Superior temporal gyrus (tissue), 1 donor: Measurements from ENCODE around the gene PDE11A.
"Not testable (repeated sequence)": the region's sequence is repeated elsewhere in the genome, so short reads cannot be mapped to it uniquely, and the experiment has no call there.

Experiments used
- DNase-seq: peaks from one replicate; pipeline ENCODE4 v3.0.0-alpha.2; 2016; ENCODE audit errors: extremely low spot score

PDE11A gene

DNA sequence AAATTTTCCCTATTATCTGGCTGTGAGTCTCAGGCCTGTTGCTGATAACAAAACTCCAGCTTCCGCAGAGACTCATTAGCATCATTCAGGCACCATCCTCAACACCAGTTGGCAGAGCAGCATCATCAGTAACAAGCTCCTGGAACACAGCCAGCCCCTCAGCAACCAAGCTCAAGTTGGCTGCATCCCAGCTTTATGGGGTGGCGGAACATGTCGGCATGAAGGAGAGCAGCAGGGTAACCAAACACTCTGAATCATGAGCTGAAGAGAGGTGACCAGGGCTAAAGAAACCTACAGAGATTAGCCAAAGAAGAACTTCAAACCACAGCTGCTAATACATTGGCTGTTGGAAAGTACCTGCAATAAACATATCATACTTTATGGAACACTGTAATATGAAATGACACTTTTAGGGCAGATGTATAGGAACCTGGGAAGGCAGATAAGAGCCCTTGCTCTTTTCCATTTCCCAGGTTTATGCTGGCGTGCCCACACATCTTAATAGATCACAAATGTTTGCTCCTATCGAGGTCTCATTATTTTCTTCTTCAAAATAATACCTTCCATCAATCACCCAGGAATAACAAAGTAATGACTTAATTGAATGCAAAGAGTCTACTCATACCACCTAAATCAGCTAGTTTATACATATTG lies 63.8 kb downstream of the PDE11A start:
- peak; percentile 32 for DNase-seq

DNA sequence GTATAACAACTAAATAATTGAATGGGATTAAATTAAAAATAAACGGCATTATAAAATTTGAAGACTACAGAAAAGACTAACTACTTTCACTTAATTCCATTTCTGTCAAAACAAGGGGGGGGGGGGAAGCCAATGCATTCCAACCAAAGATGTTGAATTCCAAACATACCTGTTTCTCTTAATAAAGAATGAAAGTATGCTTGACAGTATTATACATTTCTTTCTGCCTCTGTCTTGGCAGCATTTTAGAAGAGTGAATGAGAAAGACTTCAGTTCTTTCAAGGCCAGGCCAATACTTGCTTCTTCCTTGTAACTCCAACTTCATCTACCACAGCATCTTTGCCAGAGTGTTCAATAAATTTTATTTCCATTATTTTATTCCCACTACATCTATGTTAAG lies 65.9 kb downstream of the PDE11A start:
- no peak for DNase-seq

DNA sequence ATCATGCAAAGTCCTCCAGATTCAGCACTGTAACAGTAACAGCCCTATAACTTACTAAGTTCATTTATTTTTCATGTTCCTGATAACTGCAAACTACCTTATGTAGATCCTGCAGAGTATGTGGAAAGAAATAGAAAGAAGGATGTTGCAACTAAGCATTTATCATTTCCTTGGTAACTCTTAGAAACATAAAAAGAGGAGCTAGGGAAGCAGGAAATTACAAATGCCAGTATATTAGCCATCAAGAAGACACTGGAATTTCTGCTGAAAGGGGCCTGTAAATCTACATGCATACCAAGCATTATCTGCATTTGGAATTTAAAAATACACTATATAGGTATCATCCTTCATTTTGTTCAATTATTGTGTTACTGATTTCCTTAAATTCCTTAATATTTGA lies 66.8 kb downstream of the PDE11A start:
- DNase-seq, result no peak

DNA sequence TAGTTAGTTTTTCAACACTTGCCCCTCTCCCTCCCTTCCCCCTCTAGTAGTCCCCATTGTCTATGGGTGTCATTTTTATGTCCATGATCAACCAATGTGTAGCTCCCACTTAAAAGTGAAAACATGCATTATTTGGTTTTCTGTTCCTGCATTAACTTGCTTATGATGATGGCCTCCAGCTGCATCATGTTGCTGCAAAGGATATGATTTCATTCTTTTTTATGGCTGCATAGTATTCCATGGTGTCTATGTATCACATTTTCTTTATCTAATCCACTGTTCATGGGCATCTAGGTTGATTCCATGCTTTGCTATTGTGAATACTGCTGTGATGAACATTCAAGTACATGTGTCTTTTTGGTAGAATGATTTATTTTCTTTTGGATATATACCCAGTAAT lies 70.5 kb downstream of the PDE11A start:
- DNase-seq, result no peak

DNA sequence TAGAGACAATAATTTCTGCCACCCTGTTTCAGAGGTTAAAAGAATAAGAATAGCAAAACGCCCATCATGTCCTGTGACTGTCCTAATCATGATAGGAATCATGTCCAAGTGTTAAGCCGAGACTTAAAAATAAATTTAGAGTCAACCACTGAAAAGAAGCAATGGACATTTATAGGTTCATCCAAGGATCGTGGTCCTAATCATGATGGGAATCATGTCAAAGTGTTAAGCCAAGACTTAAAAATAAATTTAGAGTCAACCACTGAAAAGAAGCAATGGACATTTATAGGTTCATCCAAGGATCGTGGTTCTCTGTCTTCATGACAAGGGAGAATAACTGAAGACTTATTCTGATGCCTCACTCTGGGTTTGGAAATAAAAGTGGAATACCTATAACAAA lies 73.6 kb downstream of the PDE11A start:
- no peak for DNase-seq

DNA sequence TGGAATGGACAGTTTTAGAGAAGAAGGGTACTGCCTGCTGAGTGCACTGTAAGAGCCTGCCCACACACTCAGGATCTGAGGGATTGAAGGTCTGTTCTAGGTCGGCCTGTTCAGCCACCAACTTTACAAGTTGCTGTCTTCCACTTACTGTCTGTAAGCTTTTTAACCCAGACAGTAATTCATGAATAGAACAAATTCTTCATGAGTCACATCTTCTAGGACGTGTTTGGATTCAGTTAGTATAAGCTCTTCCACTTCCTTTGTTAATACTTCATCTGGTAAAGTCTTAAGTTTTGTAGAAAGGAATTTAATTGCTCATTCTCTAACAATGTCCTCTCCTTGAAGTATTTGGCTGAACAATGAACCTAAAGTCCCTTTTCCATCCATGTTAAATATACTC lies 74.6 kb downstream of the PDE11A start:
- DNase-seq, result no peak

DNA sequence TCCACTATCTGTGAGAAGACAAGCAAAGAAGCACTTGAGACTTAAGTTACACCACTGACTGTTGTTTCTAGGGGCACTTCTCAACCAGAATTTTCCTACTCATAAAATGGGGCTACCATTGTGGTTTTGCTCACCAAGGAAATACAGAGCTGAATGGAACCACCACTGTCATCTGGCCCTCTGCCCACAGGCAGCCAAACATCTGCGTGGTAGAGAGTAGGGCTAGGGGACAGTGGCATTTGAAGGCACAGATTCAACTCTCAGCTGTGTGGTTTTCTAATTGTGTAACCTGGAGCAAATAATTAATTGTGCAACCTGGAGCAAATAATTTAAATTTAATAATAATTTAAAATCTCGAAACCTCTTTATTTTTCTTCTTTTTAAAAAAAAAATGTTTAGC lies 79.6 kb downstream of the PDE11A start:
- no peak for DNase-seq

DNA sequence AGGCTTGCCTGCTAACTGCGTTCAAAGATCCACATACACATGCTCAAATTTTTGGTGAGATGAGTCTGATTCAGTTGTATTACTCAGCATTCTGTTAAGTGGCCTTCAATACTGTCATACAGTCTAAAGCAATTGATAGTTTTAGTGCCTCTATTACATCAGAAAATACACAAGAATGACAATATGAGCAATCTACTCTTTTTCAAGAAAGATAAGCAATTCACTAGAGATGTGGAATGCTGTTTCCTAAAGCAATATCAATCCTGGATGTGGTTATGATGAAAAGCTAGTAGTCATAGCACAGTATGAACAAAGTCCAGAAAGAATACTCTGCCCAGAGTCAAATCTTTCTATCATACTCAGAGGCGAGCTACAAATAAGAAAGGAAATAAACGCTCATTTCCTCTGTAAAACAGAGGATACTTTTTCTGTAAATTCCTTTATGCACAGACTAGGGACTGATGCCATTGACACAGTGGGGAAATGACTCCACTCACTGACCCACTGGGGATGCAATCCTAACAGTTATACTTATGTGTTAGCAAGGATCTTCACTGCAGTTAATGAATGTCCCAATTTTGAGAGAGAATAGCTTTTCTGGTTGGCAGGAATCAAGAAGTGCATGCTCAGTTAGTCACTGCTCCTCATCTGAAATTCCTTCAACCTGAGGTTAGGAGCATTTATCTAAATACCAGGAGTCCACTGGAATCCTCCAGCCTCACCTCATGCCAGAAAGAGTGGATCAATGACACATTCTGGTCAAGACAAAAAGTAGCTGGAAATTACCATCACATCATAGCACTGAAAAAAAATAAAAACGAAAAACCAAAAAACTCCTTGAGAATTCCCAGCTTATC lies 83.3 kb downstream of the PDE11A start:
- no peak for DNase-seq

DNA sequence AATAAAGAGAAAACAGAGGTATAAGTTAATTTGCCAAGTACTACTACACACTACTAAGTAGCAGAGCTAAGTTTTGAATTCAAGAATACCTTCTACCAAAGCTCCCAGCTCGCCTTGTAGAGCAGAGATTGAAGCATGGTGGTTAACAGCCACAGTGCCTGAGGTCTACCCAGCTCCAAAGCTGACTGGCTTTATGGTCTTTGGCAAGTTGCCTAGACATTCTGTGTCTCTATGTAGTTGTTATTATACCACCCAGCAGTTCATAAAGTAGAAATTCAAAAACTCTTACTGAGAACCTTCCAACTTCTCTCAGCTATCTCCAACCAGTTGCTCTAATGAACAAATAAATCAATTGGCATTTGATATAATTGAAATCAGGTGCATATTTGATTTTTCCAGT lies 87.8 kb downstream of the PDE11A start:
- DNase-seq, result no peak

DNA sequence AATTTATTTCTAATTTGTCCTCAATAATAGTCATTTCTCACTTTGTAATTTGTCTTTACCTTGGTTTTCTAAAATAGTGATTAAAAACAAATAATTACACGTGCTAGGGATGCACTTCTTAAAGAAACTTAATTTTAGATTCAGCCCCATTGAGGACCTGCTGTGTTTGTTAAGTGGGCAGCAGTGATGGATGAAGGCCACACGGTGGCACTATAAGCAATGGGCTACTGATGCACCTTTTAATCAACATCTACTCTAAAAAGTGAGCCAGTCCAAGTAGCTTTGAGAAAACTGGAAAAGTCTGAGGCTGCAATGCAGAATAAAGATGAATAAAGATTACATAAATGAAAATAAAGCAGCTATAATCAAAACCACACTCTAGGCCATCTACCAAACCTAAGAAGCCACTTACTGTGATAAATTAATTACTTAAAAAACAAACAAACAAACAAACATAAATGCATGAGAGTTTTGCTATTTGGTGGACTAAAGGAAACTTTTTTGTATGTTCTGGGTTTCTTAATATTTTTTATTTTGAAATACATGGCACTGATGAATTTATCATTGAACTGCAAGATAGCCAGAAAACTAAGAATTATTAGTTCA lies 89.3 kb downstream of the PDE11A start:
- peak; percentile 48 for DNase-seq

DNA sequence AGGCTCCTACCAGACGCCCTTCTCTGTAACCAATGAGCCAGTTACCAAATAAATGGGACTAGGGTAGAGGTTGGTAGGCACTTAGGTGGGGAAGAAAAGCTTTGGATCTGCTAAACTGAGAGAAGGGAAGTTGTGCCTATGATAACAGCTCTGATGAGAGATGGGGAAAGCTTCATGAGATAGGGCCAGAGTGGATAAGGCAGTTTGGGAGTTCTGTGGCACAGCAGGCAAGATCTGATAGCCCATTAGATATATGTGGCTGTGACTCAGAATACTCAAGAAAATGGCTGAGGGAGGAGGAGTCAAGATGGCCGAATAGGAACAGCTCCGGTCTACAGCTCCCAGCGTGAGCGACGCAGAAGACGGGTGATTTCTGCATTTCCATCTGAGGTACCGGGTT lies 99.8 kb downstream of the PDE11A start:
- no peak for DNase-seq

DNA sequence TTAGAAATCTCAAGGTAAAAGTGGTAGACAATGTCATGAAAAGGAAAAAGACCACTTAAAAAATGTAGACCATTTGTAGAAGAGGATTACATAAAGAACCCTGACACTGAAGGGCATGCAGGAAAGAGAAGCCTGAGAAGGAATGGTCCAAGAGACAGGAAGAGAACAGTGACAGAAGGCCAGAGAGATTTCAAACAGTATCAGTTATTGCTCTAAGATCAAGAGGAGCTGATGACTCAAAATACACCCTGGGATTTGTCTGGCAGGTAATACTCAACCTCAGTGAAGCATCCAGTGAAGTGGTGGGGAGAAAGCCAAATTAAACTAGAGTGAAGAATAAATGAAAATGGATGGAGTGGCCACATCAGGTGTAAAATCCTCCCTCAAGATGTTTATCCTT lies 100.5 kb downstream of the PDE11A start:
- no peak for DNase-seq

DNA sequence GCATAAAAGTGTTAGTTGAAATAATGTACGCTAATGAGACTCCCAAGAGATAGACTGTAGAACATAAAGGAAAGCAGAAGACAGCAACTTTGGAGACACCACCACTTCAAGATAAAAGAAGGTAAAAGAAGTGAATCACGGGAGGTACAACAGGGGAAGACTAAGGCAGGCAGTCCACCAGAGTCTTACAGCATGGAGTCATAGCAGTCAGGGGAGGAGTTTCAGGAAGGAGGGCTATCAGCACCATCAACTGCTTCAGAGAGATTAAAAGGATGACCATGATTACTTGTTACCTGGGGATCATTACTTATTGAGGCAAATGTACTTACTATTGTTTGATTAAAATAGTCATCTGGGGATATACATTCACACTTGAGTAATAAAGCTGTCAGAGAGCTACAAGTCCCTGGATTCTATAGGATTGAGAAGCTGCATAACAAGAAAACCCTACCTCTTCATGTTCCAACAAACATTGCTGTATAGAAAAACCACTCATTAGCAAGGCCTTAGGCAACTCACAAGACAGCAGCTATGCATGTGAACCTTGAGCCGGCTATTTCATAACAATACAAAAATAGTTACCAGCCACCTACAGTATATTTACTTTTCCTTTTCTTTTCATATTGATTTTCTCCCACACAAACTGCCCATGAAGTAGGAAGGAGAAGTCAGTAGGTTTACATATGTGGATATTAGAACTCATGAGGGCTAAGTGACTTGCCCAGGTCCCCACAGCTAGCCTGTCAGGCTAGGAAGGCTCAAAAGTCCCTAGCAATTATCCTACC lies 101.7 kb downstream of the PDE11A start:
- no peak for DNase-seq

DNA sequence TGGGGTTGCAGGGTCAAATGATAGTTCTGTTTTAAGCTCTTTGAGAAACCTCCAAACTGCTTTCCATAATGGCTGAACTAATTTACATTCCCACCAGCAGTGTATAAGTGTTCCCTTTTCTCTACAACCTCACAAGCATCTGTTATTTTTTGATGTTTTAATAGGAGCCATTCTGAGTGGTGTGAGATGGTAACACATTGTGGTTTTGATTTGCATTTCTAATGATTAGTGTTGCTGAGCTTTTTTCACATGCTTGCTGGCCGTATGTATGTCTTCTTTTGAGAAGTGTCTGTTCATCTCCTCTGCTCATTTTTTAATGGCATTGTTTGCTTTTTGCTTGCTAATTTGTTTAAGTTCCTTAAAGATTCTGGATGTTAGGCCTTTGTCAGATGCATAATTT lies 107.7 kb downstream of the PDE11A start:
- DNase-seq, result no peak

DNA sequence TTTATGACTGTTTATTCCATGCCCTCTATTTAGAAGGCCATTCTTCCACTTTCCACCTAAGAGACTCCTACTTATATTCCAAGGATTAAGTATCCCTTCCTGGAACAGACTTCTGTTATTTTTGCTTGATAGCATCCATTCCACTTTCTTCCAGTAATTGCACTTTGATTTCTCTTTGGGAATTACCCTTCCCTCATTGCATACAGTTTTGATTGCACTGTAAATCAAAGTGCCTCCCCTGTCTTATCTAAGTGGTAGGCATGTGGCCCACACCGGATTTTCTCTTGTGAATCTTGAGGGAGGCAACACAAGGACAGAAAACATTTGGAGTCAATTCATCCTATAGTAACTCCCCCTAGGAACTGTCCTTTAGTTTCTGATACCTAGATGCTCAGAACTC lies 120.4 kb downstream of the PDE11A start:
- no peak for DNase-seq

DNA sequence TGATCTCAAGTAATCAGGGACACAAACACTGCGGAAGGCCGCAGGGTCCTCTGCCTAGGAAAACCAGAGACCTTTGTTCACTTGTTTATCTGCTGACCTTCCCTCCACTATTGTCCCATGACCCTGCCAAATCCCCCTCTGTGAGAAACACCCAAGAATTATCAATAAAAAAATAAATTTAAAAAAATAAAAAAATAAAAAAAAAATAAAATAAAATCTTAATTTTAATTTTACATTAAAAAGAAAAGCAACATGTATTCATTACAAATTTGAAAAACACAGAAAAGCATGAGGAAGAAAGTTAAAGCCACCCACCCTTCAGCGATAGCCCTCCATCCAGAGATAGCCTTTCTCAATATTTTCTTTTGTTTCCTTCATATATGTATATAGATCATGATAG lies 125.0 kb downstream of the PDE11A start:
- not testable (repeated sequence) for DNase-seq

DNA sequence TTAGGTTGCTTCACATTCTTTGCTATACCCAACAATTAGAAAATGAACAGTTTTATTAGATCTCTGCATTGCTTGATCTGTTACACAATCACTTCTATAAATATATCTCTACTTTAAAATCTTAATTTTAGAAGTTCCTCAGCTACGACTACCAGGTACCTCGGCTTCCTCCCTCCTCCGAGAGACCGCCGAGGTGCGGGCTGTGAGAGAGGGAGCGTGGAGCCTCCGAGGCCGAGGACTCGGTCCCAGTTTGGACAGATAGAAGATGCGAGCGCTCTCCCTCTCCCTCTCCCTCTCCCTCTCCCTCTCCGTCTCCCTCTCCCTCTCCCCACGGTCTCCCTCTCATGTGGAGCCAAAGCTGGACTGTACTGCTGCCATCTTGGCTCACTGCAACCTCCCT lies 128.0 kb downstream of the PDE11A start:
- DNase-seq, result not testable (repeated sequence)

DNA sequence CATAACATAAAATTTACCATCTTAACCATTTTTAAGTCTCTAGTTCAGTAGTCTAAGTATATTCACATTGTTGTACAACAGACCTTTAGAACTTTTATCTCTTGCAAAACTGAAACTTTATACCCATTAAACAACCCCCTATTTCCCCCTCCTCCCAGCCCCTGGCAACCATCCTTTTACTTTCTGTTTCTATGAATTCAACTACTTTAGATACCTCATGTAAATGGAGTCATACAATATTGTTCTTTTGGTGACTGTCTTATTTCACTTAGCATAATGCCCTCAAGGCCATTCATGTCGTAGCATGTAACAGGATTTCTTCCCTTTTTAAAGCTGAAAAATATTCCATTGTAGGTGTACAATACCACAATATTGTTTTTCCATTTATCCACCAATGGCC lies 129.8 kb downstream of the PDE11A start:
- DNase-seq, result no peak

DNA sequence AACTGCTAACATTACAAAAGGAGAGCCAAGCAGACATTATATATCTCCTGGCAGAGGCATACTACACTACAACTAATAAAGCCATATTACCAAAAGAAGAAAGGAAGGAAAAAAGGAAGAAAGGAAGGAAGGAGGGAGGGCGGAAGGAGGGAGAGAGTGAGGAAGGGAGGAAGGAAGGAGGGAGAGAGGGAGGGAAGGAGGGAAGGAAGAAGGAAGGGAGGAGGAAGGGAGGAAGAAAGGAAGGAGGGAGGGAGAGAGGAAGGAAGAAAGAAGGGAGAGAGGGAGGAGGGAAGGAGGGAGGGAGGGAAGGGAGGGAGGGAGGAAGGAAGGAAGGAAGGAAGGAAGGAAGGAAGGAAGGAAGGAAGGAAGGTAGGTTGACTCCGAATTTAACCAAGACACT lies 133.4 kb downstream of the PDE11A start:
- no peak for DNase-seq

DNA sequence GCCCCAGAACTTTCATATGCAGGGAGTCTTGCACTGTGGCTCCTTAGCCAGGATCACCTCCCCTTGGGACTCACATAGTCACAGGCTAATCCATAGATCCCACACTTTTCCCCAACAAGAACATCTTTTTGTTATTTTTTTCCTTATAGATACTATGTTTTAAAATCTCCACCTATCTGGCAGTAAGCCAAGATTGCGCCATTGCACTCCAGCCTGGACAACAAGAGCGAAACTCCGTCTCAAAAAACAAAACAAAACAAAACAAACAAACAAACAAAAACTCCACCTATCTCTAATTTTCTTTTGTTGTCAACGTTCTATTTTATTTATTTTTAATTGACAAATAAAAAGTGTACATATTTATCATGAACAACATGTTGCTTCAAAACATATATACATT lies 141.7 kb downstream of the PDE11A start:
- DNase-seq, result no peak

DNA sequence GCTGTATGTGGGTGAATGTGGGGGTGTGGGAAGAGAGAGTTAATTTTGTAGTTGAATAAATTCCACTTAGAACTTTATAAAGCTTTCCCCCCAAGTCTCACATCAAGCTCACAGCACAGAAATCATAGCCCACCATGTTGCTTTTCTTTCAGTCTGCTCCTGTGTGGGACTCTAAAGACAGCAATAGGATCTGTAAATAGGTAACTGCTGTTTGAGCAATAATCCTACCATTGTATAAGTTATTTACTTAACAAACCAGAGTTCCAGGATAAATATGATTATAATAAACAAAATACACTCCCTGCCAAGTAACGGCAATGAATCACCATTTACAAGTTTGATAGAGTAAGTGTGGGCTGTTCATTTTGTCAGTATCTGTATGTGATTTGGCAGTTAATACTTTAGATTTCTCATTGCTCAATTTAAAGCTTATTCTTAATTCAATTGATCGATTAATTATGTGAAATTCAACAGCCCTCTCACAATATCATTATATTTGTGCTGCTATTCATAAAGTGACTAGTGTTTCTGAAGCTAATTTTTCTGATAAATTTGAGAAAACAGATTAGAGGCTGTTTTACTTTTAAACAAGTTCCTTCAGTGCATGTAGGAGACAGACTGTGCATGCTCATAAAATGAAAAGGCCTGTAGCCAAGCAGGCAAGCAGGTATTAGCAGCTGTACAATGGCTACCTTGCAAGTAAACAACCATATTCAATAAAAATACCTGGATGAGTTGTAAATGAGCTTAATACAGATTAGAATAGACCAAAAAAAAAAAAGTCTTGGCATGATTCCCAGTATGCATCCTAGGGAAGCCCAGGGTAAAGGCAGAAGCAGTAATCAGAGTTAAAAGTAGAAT lies 142.7 kb downstream of the PDE11A start:
- DNase-seq, result no peak
